ENCODE measurements around the gene CRX. TPM values are rescaled to one million over a fixed set of nuclear protein-coding genes. Genes with fewer than 3 reads are reported as not detected.
"Not testable (repeated sequence)": the region's sequence is repeated elsewhere in the genome, so short reads cannot be mapped to it uniquely, and the experiment has no call there.

CRX gene
- total RNA-seq, 2 donors from 2014 or later, result not detected

GRCh38 chr19:47818221-47818620 lies 3.5 kb upstream of the CRX start:
- H3K4me3 Mint-ChIP-seq; H3K4me1 Mint-ChIP-seq (ENCODE audit: low read depth in 2 of 2); DNase-seq (ENCODE audit: low spot score); H3K36me3 Mint-ChIP-seq; H3K9me3 Mint-ChIP-seq; H3K27ac Mint-ChIP-seq; ATAC-seq: not testable (repeated sequence)
- peaks cover 31 to 32% of the 10 kb centered on the region in 2 donors for H3K27me3 Mint-ChIP-seq

GRCh38 chr19:47819858-47820257 lies 1.9 kb upstream of the CRX start:
- peaks cover 31 to 32% of the 10 kb centered on the region in 2 donors for H3K27me3 Mint-ChIP-seq
- H3K36me3 Mint-ChIP-seq, result no peaks in the 10 kb centered on the region
- no peaks in the 10 kb centered on the region for H3K9me3 Mint-ChIP-seq
- no peak overlapping the region for H3K27ac Mint-ChIP-seq
- no peak for ATAC-seq
- DNase-seq (ENCODE audit: low spot score), result no peak
- peaks cover 0 to 7% of the 10 kb centered on the region in 2 donors for H3K4me1 Mint-ChIP-seq (ENCODE audit: low read depth in 2 of 2)
- no peak overlapping the region for H3K4me3 Mint-ChIP-seq

GRCh38 chr19:47820410-47820809 lies 1.3 kb upstream of the CRX start:
- Mint-ChIP-seq H3K36me3 (no peaks in the 10 kb centered on the region), H3K4me3 (no peak overlapping the region), H3K27me3 (peaks cover 31 to 32% of the 10 kb centered on the region in 2 donors), H3K4me1 (ENCODE audit: low read depth in 2 of 2) (peaks cover 0 to 7% of the 10 kb centered on the region in 2 donors), H3K9me3 (no peaks in the 10 kb centered on the region), H3K27ac (no peak overlapping the region)
- no peak for DNase-seq (ENCODE audit: low spot score)
- ATAC-seq, result no peak

- H3K4me1 Mint-ChIP-seq (ENCODE audit: low read depth in 2 of 2), result peaks cover 0 to 7% of the 10 kb centered on the region in 2 donors
- H3K4me3 Mint-ChIP-seq, result no peak overlapping the region
- H3K27ac Mint-ChIP-seq, result no peak overlapping the region
- no peak for DNase-seq (ENCODE audit: low spot score)
- H3K9me3 Mint-ChIP-seq, result no peaks in the 10 kb centered on the region
- H3K27me3 Mint-ChIP-seq, result peaks cover 20 to 21% of the 10 kb centered on the region in 2 donors
- no peaks in the 10 kb centered on the region for H3K36me3 Mint-ChIP-seq
- no peak for ATAC-seq
Observed at GRCh38 chr19:47824396-47824795, 2.7 kb downstream of the CRX start.

- DNase-seq (ENCODE audit: low spot score) (no peak), ATAC-seq (no peak)
- no peak overlapping the region for H3K4me3 Mint-ChIP-seq
- H3K27ac Mint-ChIP-seq, result no peak overlapping the region
- H3K9me3 Mint-ChIP-seq, result no peaks in the 10 kb centered on the region
- H3K36me3 Mint-ChIP-seq, result no peaks in the 10 kb centered on the region
- peaks cover 5 to 6% of the 10 kb centered on the region in 2 donors for H3K27me3 Mint-ChIP-seq
- H3K4me1 Mint-ChIP-seq (ENCODE audit: low read depth in 2 of 2), result no peaks in the 10 kb centered on the region
Observed at GRCh38 chr19:47826800-47827199, 5.1 kb downstream of the CRX start.

GRCh38 chr19:47832723-47833122 lies 11.0 kb downstream of the CRX start:
- DNase-seq (ENCODE audit: low spot score) (no peak), ATAC-seq (no peak)
- Mint-ChIP-seq H3K27me3 (no peaks in the 10 kb centered on the region), H3K27ac (no peak overlapping the region), H3K36me3 (no peaks in the 10 kb centered on the region), H3K4me1 (ENCODE audit: low read depth in 2 of 2) (no peaks in the 10 kb centered on the region), H3K4me3 (no peak overlapping the region), H3K9me3 (no peaks in the 10 kb centered on the region)

- Mint-ChIP-seq H3K36me3 (no peaks in the 10 kb centered on the region), H3K9me3 (no peaks in the 10 kb centered on the region), H3K27ac (no peak overlapping the region), H3K27me3 (no peaks in the 10 kb centered on the region), H3K4me1 (ENCODE audit: low read depth in 2 of 2) (no peaks in the 10 kb centered on the region), H3K4me3 (no peak overlapping the region)
- DNase-seq (ENCODE audit: low spot score) (no peak), ATAC-seq (no peak)
Observed at GRCh38 chr19:47836038-47836437, 14.3 kb downstream of the CRX start.

GRCh38 chr19:47839411-47839810 lies 17.7 kb downstream of the CRX start:
- Mint-ChIP-seq H3K27me3 (peaks cover 12 to 17% of the 10 kb centered on the region in 2 donors), H3K4me1 (ENCODE audit: low read depth in 2 of 2) (no peaks in the 10 kb centered on the region), H3K36me3 (no peaks in the 10 kb centered on the region), H3K27ac (no peak overlapping the region), H3K9me3 (no peaks in the 10 kb centered on the region), H3K4me3 (no peak overlapping the region)
- no peak for DNase-seq (ENCODE audit: low spot score)
- no peak for ATAC-seq

- H3K9me3 Mint-ChIP-seq, result no peaks in the 10 kb centered on the region
- H3K27me3 Mint-ChIP-seq, result peaks cover 12 to 17% of the 10 kb centered on the region in 2 donors
- no peak for ATAC-seq
- no peak overlapping the region for H3K4me3 Mint-ChIP-seq
- H3K27ac Mint-ChIP-seq, result no peak overlapping the region
- no peaks in the 10 kb centered on the region for H3K4me1 Mint-ChIP-seq (ENCODE audit: low read depth in 2 of 2)
- H3K36me3 Mint-ChIP-seq, result no peaks in the 10 kb centered on the region
- DNase-seq (ENCODE audit: low spot score), result no peak
Observed at GRCh38 chr19:47839913-47840312, 18.2 kb downstream of the CRX start.

GRCh38 chr19:47842941-47843340 lies 21.2 kb downstream of the CRX start:
- H3K4me3 Mint-ChIP-seq, result no peak overlapping the region
- H3K27me3 Mint-ChIP-seq, result peaks cover 18 to 23% of the 10 kb centered on the region in 2 donors
- DNase-seq (ENCODE audit: low spot score) (no peak), ATAC-seq (no peak)
- H3K9me3 Mint-ChIP-seq, result no peaks in the 10 kb centered on the region
- no peaks in the 10 kb centered on the region for H3K36me3 Mint-ChIP-seq
- no peaks in the 10 kb centered on the region for H3K4me1 Mint-ChIP-seq (ENCODE audit: low read depth in 2 of 2)
- no peak overlapping the region for H3K27ac Mint-ChIP-seq

GRCh38 chr19:47848425-47848822 lies 26.7 kb downstream of the CRX start:
- Mint-ChIP-seq H3K9me3 (no peaks in the 10 kb centered on the region), H3K4me3 (no peak overlapping the region), H3K36me3 (no peaks in the 10 kb centered on the region), H3K4me1 (ENCODE audit: low read depth in 2 of 2) (peaks cover 0 to 6% of the 10 kb centered on the region in 2 donors), H3K27me3 (peaks cover 36 to 55% of the 10 kb centered on the region in 2 donors), H3K27ac (no peak overlapping the region)
- DNase-seq (ENCODE audit: low spot score) (no peak), ATAC-seq (no peak)

GRCh38 chr19:47848823-47849473 lies 27.2 kb downstream of the CRX start:
- DNase-seq (ENCODE audit: low spot score) (no peak), ATAC-seq (no peak)
- Mint-ChIP-seq H3K9me3 (no peaks in the 10 kb centered on the region), H3K27me3 (peaks cover 38 to 56% of the 10 kb centered on the region in 2 donors), H3K36me3 (no peaks in the 10 kb centered on the region), H3K27ac (no peak overlapping the region), H3K4me1 (ENCODE audit: low read depth in 2 of 2) (peaks cover 0 to 6% of the 10 kb centered on the region in 2 donors), H3K4me3 (no peak overlapping the region)

GRCh38 chr19:47853003-47853402 lies 31.3 kb downstream of the CRX start:
- Mint-ChIP-seq H3K27me3 (peaks cover 32 to 45% of the 10 kb centered on the region in 2 donors), H3K9me3 (no peaks in the 10 kb centered on the region), H3K4me3 (no peak overlapping the region), H3K4me1 (ENCODE audit: low read depth in 2 of 2) (peaks cover 0 to 6% of the 10 kb centered on the region in 2 donors), H3K27ac (no peak overlapping the region), H3K36me3 (no peaks in the 10 kb centered on the region)
- ATAC-seq, result no peak
- DNase-seq (ENCODE audit: low spot score), result no peak

GRCh38 chr19:47854459-47854858 lies 32.7 kb downstream of the CRX start:
- DNase-seq (ENCODE audit: low spot score) (no peak), ATAC-seq (no peak)
- Mint-ChIP-seq H3K4me1 (ENCODE audit: low read depth in 2 of 2) (peaks cover 0 to 4% of the 10 kb centered on the region in 2 donors), H3K27ac (no peak overlapping the region), H3K9me3 (no peaks in the 10 kb centered on the region), H3K36me3 (no peaks in the 10 kb centered on the region), H3K27me3 (peaks cover 28 to 33% of the 10 kb centered on the region in 2 donors), H3K4me3 (no peak overlapping the region)

- H3K27me3 Mint-ChIP-seq, result peaks cover 13 to 14% of the 10 kb centered on the region in 2 donors
- not testable (repeated sequence) for H3K4me1 Mint-ChIP-seq (ENCODE audit: low read depth in 2 of 2); H3K9me3 Mint-ChIP-seq; ATAC-seq; H3K4me3 Mint-ChIP-seq; DNase-seq (ENCODE audit: low spot score); H3K27ac Mint-ChIP-seq; H3K36me3 Mint-ChIP-seq
Observed at GRCh38 chr19:47858231-47858630, 36.5 kb downstream of the CRX start.

Measured in natural killer cell treated with Interleukin-12 subunit alpha and Interleukin-12 subunit beta and Interleukin-15 and Interleukin-18, amount 100 ng/mL, for 72 hours (primary cell).